ENCODE results near the gene ATP2B1. TPM values are rescaled to one million over a fixed set of nuclear protein-coding genes. Genes with fewer than 3 reads are reported as not detected.

The ATP2B1 gene
- total RNA-seq, 1 experiment from 2014 or later = 24.7 TPM

GRCh38 chr12:89657066-89657465, 51.6 kb downstream of the ATP2B1 start:
- Histone ChIP-seq H4K20me1 (ENCODE audit: insufficient read depth, low read depth, low read length) (no peaks in the 10 kb centered on the region), H3K4me2 (ENCODE audit: low read depth, low read length, poor library complexity, severe bottlenecking) (peak overlapping the region; percentile 23), H3K27me3 (ENCODE audit: low read length) (no peaks in the 10 kb centered on the region), H3K79me2 (ENCODE audit: low read length) (no peaks in the 10 kb centered on the region), H3K9ac (ENCODE audit: low read length) (no peak overlapping the region), H3K9me2 (replicated peaks; ENCODE audit: insufficient read depth, low read length) (no peaks in the 10 kb centered on the region), H3K36me3 (ENCODE audit: insufficient read depth, low read length) (no peaks in the 10 kb centered on the region), H3K9me3 (ENCODE audit: low read length) (no peaks in the 10 kb centered on the region), H3K4me1 (ENCODE audit: low read length) (peaks cover 19% of the 10 kb centered on the region), H3K4me3 (ENCODE audit: low read length) (no peak overlapping the region), H3K27ac (ENCODE audit: low read length) (no peak overlapping the region), H2AFZ (ENCODE audit: low read length) (no peak overlapping the region)
- DNase-seq = peak; percentile 49

GRCh38 chr12:89655841-89656240, 52.8 kb downstream of the ATP2B1 start:
- Histone ChIP-seq H2AFZ (ENCODE audit: low read length) (no peak overlapping the region), H3K79me2 (ENCODE audit: low read length) (no peaks in the 10 kb centered on the region), H3K27me3 (ENCODE audit: low read length) (no peaks in the 10 kb centered on the region), H3K4me1 (ENCODE audit: low read length) (peaks cover 19% of the 10 kb centered on the region), H3K9me2 (replicated peaks; ENCODE audit: insufficient read depth, low read length) (no peaks in the 10 kb centered on the region), H3K27ac (ENCODE audit: low read length) (no peak overlapping the region), H3K4me3 (ENCODE audit: low read length) (no peak overlapping the region), H3K9ac (ENCODE audit: low read length) (no peak overlapping the region), H3K36me3 (ENCODE audit: insufficient read depth, low read length) (no peaks in the 10 kb centered on the region), H4K20me1 (ENCODE audit: insufficient read depth, low read depth, low read length) (no peaks in the 10 kb centered on the region), H3K9me3 (ENCODE audit: low read length) (no peaks in the 10 kb centered on the region), H3K4me2 (ENCODE audit: low read depth, low read length, poor library complexity, severe bottlenecking) (no peak overlapping the region)
- no peak for DNase-seq

GRCh38 chr12:89651192-89651591, 57.4 kb downstream of the ATP2B1 start:
- Histone ChIP-seq H3K27ac (ENCODE audit: low read length) (no peak overlapping the region), H3K36me3 (ENCODE audit: insufficient read depth, low read length) (no peaks in the 10 kb centered on the region), H2AFZ (ENCODE audit: low read length) (no peak overlapping the region), H3K4me2 (ENCODE audit: low read depth, low read length, poor library complexity, severe bottlenecking) (no peak overlapping the region), H3K9me3 (ENCODE audit: low read length) (no peaks in the 10 kb centered on the region), H3K27me3 (ENCODE audit: low read length) (no peaks in the 10 kb centered on the region), H4K20me1 (ENCODE audit: insufficient read depth, low read depth, low read length) (no peaks in the 10 kb centered on the region), H3K79me2 (ENCODE audit: low read length) (no peaks in the 10 kb centered on the region), H3K9ac (ENCODE audit: low read length) (no peak overlapping the region), H3K4me1 (ENCODE audit: low read length) (no peaks in the 10 kb centered on the region), H3K4me3 (ENCODE audit: low read length) (no peak overlapping the region), H3K9me2 (replicated peaks; ENCODE audit: insufficient read depth, low read length) (no peaks in the 10 kb centered on the region)
- no peak for DNase-seq

GRCh38 chr12:89650239-89650638, 58.4 kb downstream of the ATP2B1 start:
- DNase-seq = no peak
- Histone ChIP-seq H3K4me1 (ENCODE audit: low read length) (no peaks in the 10 kb centered on the region), H3K27me3 (ENCODE audit: low read length) (no peaks in the 10 kb centered on the region), H3K27ac (ENCODE audit: low read length) (no peak overlapping the region), H3K9me3 (ENCODE audit: low read length) (no peaks in the 10 kb centered on the region), H4K20me1 (ENCODE audit: insufficient read depth, low read depth, low read length) (no peaks in the 10 kb centered on the region), H3K9ac (ENCODE audit: low read length) (no peak overlapping the region), H2AFZ (ENCODE audit: low read length) (no peak overlapping the region), H3K4me2 (ENCODE audit: low read depth, low read length, poor library complexity, severe bottlenecking) (no peak overlapping the region), H3K9me2 (replicated peaks; ENCODE audit: insufficient read depth, low read length) (no peaks in the 10 kb centered on the region), H3K36me3 (ENCODE audit: insufficient read depth, low read length) (no peaks in the 10 kb centered on the region), H3K79me2 (ENCODE audit: low read length) (no peaks in the 10 kb centered on the region), H3K4me3 (ENCODE audit: low read length) (no peak overlapping the region)

- no peaks in the 10 kb centered on the region for H3K36me3 ChIP-seq (ENCODE audit: insufficient read depth, low read length)
- no peaks in the 10 kb centered on the region for H3K27me3 ChIP-seq (ENCODE audit: low read length)
- no peak overlapping the region for H3K27ac ChIP-seq (ENCODE audit: low read length)
- no peaks in the 10 kb centered on the region for H4K20me1 ChIP-seq (ENCODE audit: insufficient read depth, low read depth, low read length)
- DNase-seq = no peak
- no peak overlapping the region for H3K9ac ChIP-seq (ENCODE audit: low read length)
- H2AFZ ChIP-seq (ENCODE audit: low read length) = no peak overlapping the region
- H3K9me2 ChIP-seq (replicated peaks; ENCODE audit: insufficient read depth, low read length) = no peaks in the 10 kb centered on the region
- no peak overlapping the region for H3K4me3 ChIP-seq (ENCODE audit: low read length)
- H3K4me1 ChIP-seq (ENCODE audit: low read length) = no peaks in the 10 kb centered on the region
- H3K79me2 ChIP-seq (ENCODE audit: low read length) = no peaks in the 10 kb centered on the region
- no peaks in the 10 kb centered on the region for H3K9me3 ChIP-seq (ENCODE audit: low read length)
- H3K4me2 ChIP-seq (ENCODE audit: low read depth, low read length, poor library complexity, severe bottlenecking) = no peak overlapping the region
These were observed 58.8 kb downstream of the ATP2B1 start for GRCh38 chr12:89649820-89650219.

- no peak overlapping the region for H3K27ac ChIP-seq (ENCODE audit: low read length)
- H3K9me3 ChIP-seq (ENCODE audit: low read length) = no peaks in the 10 kb centered on the region
- no peaks in the 10 kb centered on the region for H3K36me3 ChIP-seq (ENCODE audit: insufficient read depth, low read length)
- H3K79me2 ChIP-seq (ENCODE audit: low read length) = no peaks in the 10 kb centered on the region
- H3K9me2 ChIP-seq (replicated peaks; ENCODE audit: insufficient read depth, low read length) = 0 out of 2 replicates have a peak, but pooled peaks cover under 1% of the 10 kb centered on the region
- H3K27me3 ChIP-seq (ENCODE audit: low read length) = no peaks in the 10 kb centered on the region
- no peak overlapping the region for H3K4me3 ChIP-seq (ENCODE audit: low read length)
- no peak overlapping the region for H3K4me2 ChIP-seq (ENCODE audit: low read depth, low read length, poor library complexity, severe bottlenecking)
- no peak for DNase-seq
- H3K4me1 ChIP-seq (ENCODE audit: low read length) = no peaks in the 10 kb centered on the region
- no peaks in the 10 kb centered on the region for H4K20me1 ChIP-seq (ENCODE audit: insufficient read depth, low read depth, low read length)
- H2AFZ ChIP-seq (ENCODE audit: low read length) = no peak overlapping the region
- no peak overlapping the region for H3K9ac ChIP-seq (ENCODE audit: low read length)
These were observed 59.5 kb downstream of the ATP2B1 start for GRCh38 chr12:89649139-89649538.

GRCh38 chr12:89648211-89648930, 60.3 kb downstream of the ATP2B1 start:
- Histone ChIP-seq H2AFZ (ENCODE audit: low read length) (no peak overlapping the region), H3K4me2 (ENCODE audit: low read depth, low read length, poor library complexity, severe bottlenecking) (no peak overlapping the region), H3K9me3 (ENCODE audit: low read length) (no peaks in the 10 kb centered on the region), H3K27me3 (ENCODE audit: low read length) (no peaks in the 10 kb centered on the region), H3K36me3 (ENCODE audit: insufficient read depth, low read length) (no peaks in the 10 kb centered on the region), H4K20me1 (ENCODE audit: insufficient read depth, low read depth, low read length) (no peaks in the 10 kb centered on the region), H3K79me2 (ENCODE audit: low read length) (no peaks in the 10 kb centered on the region), H3K27ac (ENCODE audit: low read length) (no peak overlapping the region), H3K9me2 (replicated peaks; ENCODE audit: insufficient read depth, low read length) (0 out of 2 replicates have a peak, but pooled peaks cover 2% of the 10 kb centered on the region), H3K4me3 (ENCODE audit: low read length) (no peak overlapping the region), H3K9ac (ENCODE audit: low read length) (no peak overlapping the region), H3K4me1 (ENCODE audit: low read length) (no peaks in the 10 kb centered on the region)
- no peak for DNase-seq

- Histone ChIP-seq H3K4me3 (ENCODE audit: low read length) (no peak overlapping the region), H2AFZ (ENCODE audit: low read length) (no peak overlapping the region), H3K27ac (ENCODE audit: low read length) (no peak overlapping the region), H3K27me3 (ENCODE audit: low read length) (no peaks in the 10 kb centered on the region), H3K9ac (ENCODE audit: low read length) (no peak overlapping the region), H3K79me2 (ENCODE audit: low read length) (no peaks in the 10 kb centered on the region), H4K20me1 (ENCODE audit: insufficient read depth, low read depth, low read length) (no peaks in the 10 kb centered on the region), H3K9me3 (ENCODE audit: low read length) (no peaks in the 10 kb centered on the region), H3K36me3 (ENCODE audit: insufficient read depth, low read length) (no peaks in the 10 kb centered on the region), H3K4me2 (ENCODE audit: low read depth, low read length, poor library complexity, severe bottlenecking) (no peak overlapping the region), H3K4me1 (ENCODE audit: low read length) (no peaks in the 10 kb centered on the region), H3K9me2 (replicated peaks; ENCODE audit: insufficient read depth, low read length) (0 out of 2 replicates have a peak, but pooled peaks cover 2% of the 10 kb centered on the region)
- DNase-seq = no peak
These were observed 63.2 kb downstream of the ATP2B1 start for GRCh38 chr12:89645434-89645833.

Data from Karpas-422 (cell line).